ENCODE data around the gene ATOH8. TPM values are rescaled to one million over a fixed set of nuclear protein-coding genes. Genes with fewer than 3 reads are reported as not detected.

The ATOH8 gene
- total RNA-seq, 1 experiment from 2014 or later, result 0.20 TPM

GRCh38 chr2:85772019-85772745 lies 18.4 kb downstream of the ATOH8 start:
- peaks cover 23 to 53% of the 10 kb centered on the region in 2 experiments for H3K4me1 Mint-ChIP-seq
- no CpG with 5 or more reads among the region's 37 CpGs for whole genome bisulfite sequencing (ENCODE audit: extremely low coverage, insufficient read length, low lambda C conversion rate)
- 0 out of 7 replicates have a peak overlapping the region, but pooled peaks of 1 of the 3 experiments have one; percentile 27 for H3K27ac Mint-ChIP-seq

More at GRCh38 chr2:85772019-85772745, 18.4 kb downstream of the ATOH8 start:
- Mint-ChIP-seq H3K27me3 (ENCODE audit: low read depth) (peaks cover 25% of the 10 kb centered on the region), H3K9me3 (no peaks in the 10 kb centered on the region), H3K36me3 (ENCODE audit: insufficient read depth in 1 of 3, low read depth in 3 of 3) (no peaks in the 10 kb centered on the region; a peak in 1 of 7 replicates), H3K4me3 (0 out of 5 replicates have a peak overlapping the region, but pooled peaks of 1 of the 2 experiments have one; percentile 12)
- Histone ChIP-seq H2BK5ac (ENCODE audit: insufficient read length, low read length) (no peak overlapping the region), H3K4me2 (ENCODE audit: insufficient read depth, insufficient read length, low read length) (no peak overlapping the region), H2BK12ac (ENCODE audit: insufficient read length, low read depth, low read length) (no peak overlapping the region), H3K18ac (ENCODE audit: insufficient read length, low read depth, low read length) (no peak overlapping the region), H4K20me1 (ENCODE audit: control insufficient read depth, insufficient read depth, insufficient read length) (no peaks in the 10 kb centered on the region), H3K79me1 (ENCODE audit: insufficient read depth, low read depth, low read length, poor library complexity, severe bottlenecking) (no peaks in the 10 kb centered on the region), H2AK5ac (ENCODE audit: insufficient read length, low read length) (no peak overlapping the region), H3K56ac (ENCODE audit: insufficient read length, low read depth, low read length) (no peak overlapping the region), H2BK20ac (ENCODE audit: low read depth, low read length, poor library complexity, severe bottlenecking) (no peak overlapping the region), H4K8ac (replicated peaks; ENCODE audit: insufficient read length, low read depth, low read length) (no peak overlapping the region), H3K79me2 (ENCODE audit: insufficient read depth, low read length) (no peaks in the 10 kb centered on the region), H4K5ac (ENCODE audit: insufficient read length, low read depth, low read length) (no peak overlapping the region), H2BK15ac (ENCODE audit: low read depth, low read length) (no peak overlapping the region), H3K23me2 (ENCODE audit: insufficient read length, low read depth, low read length, poor library complexity, severe bottlenecking) (no peaks in the 10 kb centered on the region), H3K4ac (ENCODE audit: low read depth, low read length) (no peak overlapping the region), H2AFZ (ENCODE audit: low read length) (no peak overlapping the region), H3K9ac (ENCODE audit: extremely low read depth, insufficient read length, low read length) (no peak overlapping the region), H3K23ac (ENCODE audit: insufficient read length, low read depth, low read length) (no peak overlapping the region), H3K9me3 (ENCODE audit: control insufficient read depth, low read depth, low read length) (no peaks in the 10 kb centered on the region), H4K91ac (ENCODE audit: insufficient read length, low read depth, low read length) (no peak overlapping the region), H3K14ac (ENCODE audit: insufficient read depth, low read length) (no peak overlapping the region; the same call in 1 of the 2 replicates), H3K27ac (ENCODE audit: insufficient read length, low read depth, low read length) (no peak overlapping the region), H3T11ph (ENCODE audit: low read length) (no peak overlapping the region), H3K4me1 (ENCODE audit: insufficient read depth, low read length) (peaks cover 13% of the 10 kb centered on the region; the same call in 1 of the 2 replicates), H3K27me3 (ENCODE audit: insufficient read depth, low read length) (peaks cover 2% of the 10 kb centered on the region; the same call in 1 of the 2 replicates), H2BK120ac (ENCODE audit: low read depth, low read length, poor library complexity, severe bottlenecking) (no peak overlapping the region)
- 0 out of 3 replicates have a peak, but pooled peaks have one; percentile 22 for TF ChIP-seq CTCF (conservative IDR thresholded peaks at IDR 0.05)
- peak; percentile 65 for DNase-seq
